ENCODE results near the gene GRN.
A peak's percentile ranks its signal among the peaks of the same experiment; 100 is the strongest.
"Not testable (repeated sequence)": the region's sequence is repeated elsewhere in the genome, so short reads cannot be mapped to it uniquely, and the experiment has no call there.

The GRN gene

GRCh38 chr17:44321246-44322120 lies 23.6 kb upstream of the GRN start:
- DNase-seq = no peak

GRCh38 chr17:44322236-44322895 lies 22.7 kb upstream of the GRN start:
- DNase-seq = no peak

GRCh38 chr17:44323359-44324091 lies 21.6 kb upstream of the GRN start:
- DNase-seq = no peak

GRCh38 chr17:44324092-44324570 lies 21.0 kb upstream of the GRN start:
- no peak for DNase-seq

GRCh38 chr17:44324571-44325275 lies 20.4 kb upstream of the GRN start, which contains the start of gene SLC25A39:
SLC25A39 (minus strand) TSS chr17:44324823; CDS start chr17:44323562, 1,261 bp downstream.
- DNase-seq = peak; percentile 77

GRCh38 chr17:44326861-44327444 lies 18.1 kb upstream of the GRN start:
- DNase-seq = peak; percentile 94

GRCh38 chr17:44327715-44328449 lies 17.2 kb upstream of the GRN start:
- no peak for DNase-seq

GRCh38 chr17:44329516-44329915 lies 15.6 kb upstream of the GRN start:
- DNase-seq = not testable (repeated sequence)

- DNase-seq = not testable (repeated sequence)
Observed at GRCh38 chr17:44330263-44330662, 14.8 kb upstream of the GRN start.

- peak; percentile 48 for DNase-seq
Observed at GRCh38 chr17:44331249-44331760, 13.8 kb upstream of the GRN start.

GRCh38 chr17:44333371-44333770 lies 11.7 kb upstream of the GRN start:
- no peak for DNase-seq

- no peak for DNase-seq
Observed at GRCh38 chr17:44334315-44334714, 10.8 kb upstream of the GRN start.

- DNase-seq = no peak
Observed at GRCh38 chr17:44334727-44335126, 10.4 kb upstream of the GRN start.

- no peak for DNase-seq
Observed at GRCh38 chr17:44335564-44335963, 9.5 kb upstream of the GRN start.

- DNase-seq = no peak
Observed at GRCh38 chr17:44335968-44336367, 9.1 kb upstream of the GRN start.

- DNase-seq = no peak
Observed at GRCh38 chr17:44338702-44339101, 6.4 kb upstream of the GRN start.

GRCh38 chr17:44340553-44340952 lies 4.5 kb upstream of the GRN start:
- not testable (repeated sequence) for DNase-seq

GRCh38 chr17:44343510-44344209 lies 1.4 kb upstream of the GRN start:
- DNase-seq = no peak

- DNase-seq = peak; percentile 59
Observed at GRCh38 chr17:44345454-44346026, 438 bp downstream of the GRN start.

Data from DMS153 (cell line).